GM18507 (cell line): ENCODE results near the gene ANAPC2.

Experiments used
- DNase-seq: peaks from one replicate; pipeline ENCODE4 v3.0.0; 2011; ENCODE audit warnings: low read depth; ENCODE audit not compliant: insufficient read length; ENCODE audit errors: extremely low spot score
- FAIRE-seq: peaks from 2 replicates; lab custom pipeline; 2011; peaks lifted over from hg19 to GRCh38; lab: Jason Lieb, UNC

Gene ANAPC2

DNA sequence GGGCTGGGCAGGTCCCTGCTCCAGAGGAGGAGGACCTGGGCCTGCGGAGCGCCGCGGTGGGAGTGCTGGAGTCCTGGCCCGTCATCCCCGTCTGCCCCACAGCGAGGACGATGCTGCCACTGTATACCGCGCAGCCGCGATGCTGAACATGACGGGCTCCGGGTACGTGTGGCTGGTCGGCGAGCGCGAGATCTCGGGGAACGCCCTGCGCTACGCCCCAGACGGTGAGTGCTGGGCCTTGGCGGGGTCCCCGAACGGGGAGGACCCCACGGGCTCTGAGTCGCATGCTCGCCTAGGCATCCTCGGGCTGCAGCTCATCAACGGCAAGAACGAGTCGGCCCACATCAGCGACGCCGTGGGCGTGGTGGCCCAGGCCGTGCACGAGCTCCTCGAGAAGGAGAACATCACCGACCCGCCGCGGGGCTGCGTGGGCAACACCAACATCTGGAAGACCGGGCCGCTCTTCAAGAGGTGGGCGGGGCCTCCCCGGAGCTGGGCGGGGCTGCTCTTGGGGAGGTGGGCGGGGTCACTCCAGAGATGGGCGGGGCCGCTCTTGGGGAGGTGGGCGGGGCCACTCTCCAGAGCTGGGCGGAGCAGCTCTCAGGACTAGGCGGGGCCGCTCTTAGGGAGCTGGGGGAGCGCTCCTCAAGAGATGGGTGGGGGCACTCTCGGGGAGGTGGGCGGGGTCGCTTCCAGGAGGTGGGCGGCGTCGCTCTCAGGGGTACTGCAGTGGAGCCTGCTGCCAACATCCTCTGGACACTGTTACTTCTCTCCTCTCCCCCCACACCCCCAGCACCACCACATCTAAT is 31.6 kb downstream of the ANAPC2 start:
- FAIRE-seq (peak; percentile 66), DNase-seq (peak; percentile 52)

DNA sequence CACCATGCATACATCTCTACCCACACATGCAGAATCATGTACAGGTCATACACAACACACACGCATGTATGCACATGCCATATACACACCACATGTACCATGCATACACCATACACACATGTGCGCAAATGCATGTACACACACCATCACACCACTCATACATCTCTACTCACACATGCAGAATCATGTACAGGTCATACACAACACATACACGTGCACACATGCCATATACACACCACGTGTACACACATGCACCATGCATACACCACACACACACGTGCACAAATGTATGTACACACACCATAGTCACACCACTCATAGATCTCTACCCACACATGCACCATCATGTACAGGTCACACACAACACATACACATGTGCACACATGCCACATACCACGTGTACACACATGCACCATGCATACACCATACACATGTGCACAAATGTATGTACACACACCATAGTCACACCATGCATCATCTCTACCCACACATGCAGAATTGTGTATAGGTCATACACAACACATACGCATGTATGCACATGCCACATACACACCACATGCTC is 35.4 kb downstream of the ANAPC2 start:
- FAIRE-seq, result no peak
- no peak for DNase-seq

DNA sequence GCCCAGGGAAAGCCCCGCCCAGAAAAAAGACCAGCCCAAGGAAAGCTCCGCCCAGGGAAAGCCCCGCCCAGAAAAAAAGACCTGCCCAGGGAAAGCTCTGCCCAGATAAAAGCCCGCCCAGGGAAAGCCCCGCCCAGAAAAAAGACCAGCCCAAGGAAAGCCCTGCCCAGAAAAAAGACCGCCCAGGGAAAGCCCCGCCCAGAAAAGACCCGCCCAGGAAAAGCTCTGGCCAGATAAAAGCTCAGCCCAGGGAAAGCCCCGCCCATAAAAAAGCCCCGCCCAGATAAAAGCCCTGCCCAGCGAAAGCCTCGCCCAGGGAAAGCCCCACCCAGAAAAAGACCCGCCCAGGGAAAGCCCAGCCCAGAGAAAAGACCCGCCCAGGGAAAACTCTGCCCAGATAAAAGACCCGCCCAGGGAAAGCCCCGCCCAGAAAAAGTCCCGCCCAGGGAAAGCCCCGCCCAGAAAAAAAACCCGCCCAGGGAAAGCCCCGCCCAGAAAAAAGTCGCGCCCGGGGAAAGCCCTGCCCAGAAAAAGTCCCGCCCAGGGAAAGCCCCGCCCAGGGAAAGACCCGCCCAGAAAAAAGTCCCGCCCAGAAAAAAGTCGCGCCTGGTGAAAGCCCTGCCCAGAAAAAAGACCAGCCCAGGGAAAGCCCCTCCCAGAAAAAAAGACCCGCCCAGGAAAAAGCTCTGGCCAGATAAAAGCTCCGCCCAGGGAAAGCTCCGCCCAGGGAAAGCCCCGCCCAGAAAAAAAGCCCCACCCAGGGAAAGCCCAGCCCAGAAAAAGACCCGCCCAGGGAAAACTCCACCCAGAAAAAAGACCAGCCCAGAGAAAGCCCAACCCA is 37.5 kb downstream of the ANAPC2 start:
- FAIRE-seq, result peak; percentile 93
- peak; percentile 70 for DNase-seq

DNA sequence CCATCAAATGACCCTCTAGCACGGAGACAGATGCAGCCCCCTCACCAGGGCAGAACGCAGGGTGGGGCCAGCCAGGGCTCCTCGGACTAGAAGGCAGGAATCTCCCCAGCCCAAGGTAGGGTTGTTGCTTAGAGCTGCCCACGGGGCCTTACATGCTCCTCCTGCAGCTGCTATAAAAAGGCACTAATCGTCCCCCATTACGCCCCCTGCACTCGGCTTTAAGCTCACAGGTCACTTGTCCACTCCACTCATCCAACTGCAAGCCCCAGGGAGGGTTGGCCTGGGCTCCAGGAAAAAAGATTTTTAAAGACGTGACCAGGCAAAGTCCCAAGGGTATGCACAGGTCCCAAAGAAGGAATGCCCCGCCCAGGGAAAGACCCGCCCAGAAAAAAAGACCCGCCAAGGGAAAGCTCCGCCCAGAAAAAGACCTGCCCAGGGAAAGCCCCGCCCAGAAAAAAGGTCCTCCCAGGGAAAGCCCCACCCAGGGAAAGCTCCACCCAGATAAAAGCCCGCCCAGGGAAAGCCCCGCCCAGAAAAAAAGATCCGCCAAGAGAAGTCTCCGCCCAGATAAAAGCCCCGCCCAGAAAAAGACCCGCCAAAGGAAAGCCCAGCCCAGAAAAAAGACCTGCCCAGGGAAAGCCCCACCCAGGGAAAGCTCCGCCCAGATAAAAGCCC is 38.3 kb downstream of the ANAPC2 start:
- no peak for FAIRE-seq
- no peak for DNase-seq

DNA sequence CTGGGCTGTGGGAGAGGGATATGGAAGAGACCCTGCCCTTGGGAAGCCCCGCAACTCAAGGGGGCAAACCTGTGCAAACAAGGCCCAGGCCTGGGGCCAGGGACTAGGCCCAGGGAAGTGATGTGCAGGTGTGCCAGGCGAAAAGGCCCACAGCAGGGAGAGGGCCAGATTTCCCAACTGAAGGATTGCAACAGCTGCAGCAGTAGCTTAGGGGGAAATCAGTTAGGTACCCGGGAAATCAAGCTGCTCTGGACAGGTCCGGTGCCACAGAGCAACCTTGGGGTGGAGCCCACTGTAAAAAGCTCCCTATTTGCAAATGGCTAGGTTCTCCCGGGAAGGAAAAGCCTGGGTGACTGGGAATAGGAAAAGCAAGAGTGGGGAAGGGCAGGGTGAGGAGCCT is 39.0 kb downstream of the ANAPC2 start:
- FAIRE-seq, result no peak
- no peak for DNase-seq

DNA sequence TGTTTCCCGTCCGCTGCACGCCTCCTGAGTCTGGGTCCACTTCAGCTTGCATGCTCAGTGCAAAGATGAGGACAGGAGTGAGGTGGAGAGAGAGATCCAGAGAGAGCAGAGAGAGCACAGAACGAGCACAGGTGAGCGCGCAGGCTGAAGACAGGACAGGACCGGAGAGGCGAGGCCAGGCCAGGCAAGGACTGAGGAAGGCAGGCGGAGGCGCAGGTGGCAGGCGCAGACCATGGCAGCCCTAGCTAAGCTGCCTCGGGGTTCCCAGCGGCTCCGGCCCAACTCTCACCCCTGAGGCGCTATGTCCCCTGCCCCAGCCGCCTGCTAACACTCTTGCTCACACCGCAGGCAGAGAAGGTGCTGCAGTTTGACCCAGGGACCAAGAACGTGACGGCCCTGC is 39.7 kb downstream of the ANAPC2 start:
- no peak for DNase-seq
- no peak for FAIRE-seq

DNA sequence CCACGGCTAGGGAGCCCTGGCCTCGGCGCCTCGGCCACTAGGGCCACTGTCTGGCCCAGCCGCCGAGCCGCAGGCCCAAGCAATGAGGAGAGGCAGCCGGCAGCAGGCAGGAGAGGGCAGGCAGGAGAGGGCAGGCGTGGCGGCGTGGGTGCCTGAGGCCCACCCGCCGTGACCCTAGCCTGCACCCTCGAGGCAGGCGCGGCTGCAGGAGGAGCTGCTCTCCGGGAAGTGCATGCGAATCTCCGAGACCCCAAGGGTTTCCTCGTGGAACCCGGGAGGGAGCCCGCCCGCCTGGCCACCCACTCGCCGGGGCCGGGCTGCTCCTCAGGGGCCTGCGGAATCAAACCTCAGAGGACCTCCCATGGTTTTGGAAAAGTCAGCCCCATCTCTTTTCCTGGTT is 40.1 kb downstream of the ANAPC2 start:
- no peak for FAIRE-seq

DNA sequence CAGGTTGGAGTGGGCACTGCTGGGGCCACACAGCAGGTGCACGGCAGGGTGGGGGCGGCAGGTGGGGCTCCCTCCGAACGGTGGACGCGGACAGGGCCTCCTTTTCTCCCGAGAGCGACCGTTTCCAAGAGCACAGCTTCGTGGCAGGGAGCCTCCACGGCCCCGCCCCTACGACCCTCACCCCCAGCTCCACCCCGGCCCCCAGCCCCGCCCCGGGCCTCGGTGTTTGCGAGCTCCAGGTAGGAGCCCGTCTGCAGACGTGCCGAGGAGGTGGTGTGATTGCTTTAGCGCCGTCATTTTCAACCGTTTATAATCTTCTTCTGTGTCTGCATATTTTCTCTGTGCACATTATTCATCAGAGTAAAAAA is 40.6 kb downstream of the ANAPC2 start:
- DNase-seq (no peak), FAIRE-seq (no peak)

More for the DNA sequence above, 40.1 kb downstream of the ANAPC2 start:
- no peak for DNase-seq

DNA sequence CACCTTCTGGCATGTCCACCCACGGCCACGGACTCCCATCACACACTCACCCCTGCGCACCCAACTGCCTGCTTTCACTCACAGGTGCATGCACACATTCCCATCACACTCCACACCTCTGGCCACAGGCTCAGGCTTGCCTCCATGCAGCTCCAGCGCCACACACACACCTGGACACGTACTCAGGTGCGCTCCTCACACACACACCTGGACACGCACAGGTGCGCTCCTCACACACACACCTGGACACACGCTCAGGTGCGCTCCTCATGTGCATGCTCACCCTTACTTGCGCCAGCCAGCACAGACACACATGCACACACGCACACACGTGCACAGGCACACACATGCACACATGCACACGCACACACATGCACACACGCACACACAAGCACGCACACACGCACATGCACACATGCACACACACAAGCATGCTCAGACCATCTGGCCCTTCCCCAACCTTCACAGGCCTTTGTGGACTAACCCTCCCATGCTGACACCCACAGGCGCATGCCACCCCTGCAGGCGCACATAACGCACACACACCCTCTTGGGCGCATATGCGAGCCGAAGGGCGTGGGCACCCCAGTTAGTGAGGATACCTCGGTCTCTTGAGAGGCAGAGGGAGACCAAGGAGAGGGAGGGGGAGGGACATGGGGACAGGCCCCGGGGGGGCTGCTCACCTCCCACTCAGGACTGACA is 41.1 kb downstream of the ANAPC2 start:
- FAIRE-seq (no peak), DNase-seq (no peak)

DNA sequence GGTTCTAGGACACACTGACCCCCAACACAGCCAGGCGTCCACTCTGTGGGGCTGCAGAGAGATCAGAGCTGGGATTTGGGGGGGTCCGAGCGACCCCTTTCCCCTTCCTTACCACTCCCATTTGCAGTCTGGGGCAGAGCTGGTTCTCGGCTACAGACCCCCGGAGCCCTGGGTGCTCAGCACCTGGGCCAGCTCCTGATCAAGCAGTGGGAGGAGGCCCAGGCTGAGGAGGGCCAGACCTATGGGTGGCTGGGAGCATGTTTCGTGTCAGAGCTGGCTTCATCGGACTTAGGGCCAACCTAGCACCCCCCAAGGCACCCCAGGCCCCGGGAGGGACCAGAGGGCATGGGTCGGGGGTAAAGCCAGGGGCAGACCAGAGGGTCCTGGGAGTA is 41.8 kb downstream of the ANAPC2 start:
- DNase-seq, result no peak
- no peak for FAIRE-seq

DNA sequence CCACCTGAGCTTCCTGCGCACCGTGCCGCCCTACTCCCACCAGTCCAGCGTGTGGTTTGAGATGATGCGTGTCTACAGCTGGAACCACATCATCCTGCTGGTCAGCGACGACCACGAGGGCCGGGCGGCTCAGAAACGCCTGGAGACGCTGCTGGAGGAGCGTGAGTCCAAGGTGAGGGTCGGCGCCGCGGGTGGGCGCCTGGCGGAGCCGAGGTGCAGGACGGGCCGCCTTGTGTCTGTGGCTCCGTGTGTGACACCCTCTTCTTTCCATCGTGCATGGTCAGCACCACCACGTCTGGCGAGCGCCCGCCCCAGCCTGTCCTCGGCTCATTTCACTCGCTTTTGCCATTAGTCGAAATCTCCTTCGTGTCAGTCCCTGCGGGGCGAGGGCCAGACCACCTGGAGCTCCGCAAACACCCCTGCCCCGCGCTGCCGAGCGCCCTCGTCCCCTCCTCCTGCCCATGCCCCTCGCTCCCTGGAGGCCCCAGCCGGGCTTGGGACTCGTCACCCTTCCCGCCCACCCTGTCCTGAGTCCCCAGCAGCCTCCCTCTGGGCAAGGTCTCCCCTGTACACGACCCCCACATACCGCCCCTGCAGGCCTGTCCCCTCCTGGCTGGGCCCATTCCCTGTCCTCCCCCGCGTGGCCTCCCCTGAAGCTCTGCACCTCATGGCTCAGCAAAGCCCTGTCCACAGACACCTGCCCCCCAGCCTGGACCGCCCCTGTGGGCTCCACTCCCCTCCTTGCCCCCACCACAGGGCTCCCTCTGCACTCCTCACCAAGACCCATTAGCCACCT is 42.4 kb downstream of the ANAPC2 start:
- FAIRE-seq (no peak), DNase-seq (no peak)

DNA sequence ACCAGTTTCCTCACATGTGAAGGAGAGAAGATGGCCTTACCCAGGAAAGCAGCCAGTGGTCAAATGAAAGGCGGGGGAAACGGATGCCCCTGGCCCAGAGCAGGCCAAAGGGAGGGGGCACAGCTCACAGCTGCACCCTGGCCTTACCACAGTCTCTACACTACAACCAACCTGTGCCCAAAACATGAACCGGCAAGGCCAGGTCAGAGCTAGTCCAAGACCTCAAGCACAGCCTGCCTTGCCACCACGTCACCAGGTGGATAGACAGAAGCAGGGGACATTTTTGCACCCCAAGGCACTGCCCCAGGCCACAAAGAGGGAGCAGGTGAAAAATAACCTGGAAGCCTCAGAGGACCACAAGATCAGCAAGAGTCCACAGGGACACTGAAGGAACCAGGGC is 44.9 kb downstream of the ANAPC2 start:
- no peak for FAIRE-seq
- no peak for DNase-seq

DNA sequence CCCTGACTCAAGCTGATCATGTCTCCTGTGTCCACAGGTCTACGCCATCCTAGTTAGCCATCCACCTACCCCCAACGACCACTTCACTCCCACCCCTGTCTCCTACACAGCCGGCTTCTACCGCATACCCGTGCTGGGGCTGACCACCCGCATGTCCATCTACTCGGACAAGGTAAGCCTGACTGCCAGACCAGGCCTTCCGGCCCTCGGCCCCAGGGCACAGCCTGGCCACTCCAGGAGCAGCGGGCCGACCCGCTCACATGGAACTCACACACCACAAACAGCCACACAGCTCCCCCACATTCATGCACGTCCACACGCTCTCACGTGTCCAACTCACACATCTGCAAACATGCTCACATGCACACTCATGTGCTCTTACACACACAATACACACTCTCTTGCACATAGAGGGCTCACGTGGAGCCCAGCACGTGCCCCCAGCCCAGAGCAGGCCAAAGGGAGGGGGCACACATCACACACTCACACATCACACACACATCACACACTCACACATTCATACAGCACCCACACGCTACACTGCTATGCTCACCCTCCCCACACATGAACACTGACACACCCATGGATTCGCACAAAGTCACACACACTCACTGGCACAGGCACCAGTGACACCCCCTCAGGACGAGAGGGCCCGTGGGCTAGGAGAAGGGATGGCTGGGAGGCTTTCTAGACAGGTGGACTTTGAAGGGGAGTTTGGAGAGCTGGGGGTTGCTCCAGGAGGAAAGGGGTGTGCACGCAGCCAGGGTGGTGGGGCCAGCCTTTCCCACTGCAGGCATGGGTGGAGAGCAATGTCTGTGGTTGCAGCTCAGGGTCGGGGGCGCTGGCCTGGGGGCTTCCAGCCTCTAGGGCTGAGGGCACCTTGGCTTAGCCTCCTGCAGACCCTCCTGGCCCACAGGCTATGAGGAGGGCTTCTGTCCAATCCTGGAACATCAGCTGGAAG is 46.1 kb downstream of the ANAPC2 start:
- FAIRE-seq (no peak), DNase-seq (no peak)

DNA sequence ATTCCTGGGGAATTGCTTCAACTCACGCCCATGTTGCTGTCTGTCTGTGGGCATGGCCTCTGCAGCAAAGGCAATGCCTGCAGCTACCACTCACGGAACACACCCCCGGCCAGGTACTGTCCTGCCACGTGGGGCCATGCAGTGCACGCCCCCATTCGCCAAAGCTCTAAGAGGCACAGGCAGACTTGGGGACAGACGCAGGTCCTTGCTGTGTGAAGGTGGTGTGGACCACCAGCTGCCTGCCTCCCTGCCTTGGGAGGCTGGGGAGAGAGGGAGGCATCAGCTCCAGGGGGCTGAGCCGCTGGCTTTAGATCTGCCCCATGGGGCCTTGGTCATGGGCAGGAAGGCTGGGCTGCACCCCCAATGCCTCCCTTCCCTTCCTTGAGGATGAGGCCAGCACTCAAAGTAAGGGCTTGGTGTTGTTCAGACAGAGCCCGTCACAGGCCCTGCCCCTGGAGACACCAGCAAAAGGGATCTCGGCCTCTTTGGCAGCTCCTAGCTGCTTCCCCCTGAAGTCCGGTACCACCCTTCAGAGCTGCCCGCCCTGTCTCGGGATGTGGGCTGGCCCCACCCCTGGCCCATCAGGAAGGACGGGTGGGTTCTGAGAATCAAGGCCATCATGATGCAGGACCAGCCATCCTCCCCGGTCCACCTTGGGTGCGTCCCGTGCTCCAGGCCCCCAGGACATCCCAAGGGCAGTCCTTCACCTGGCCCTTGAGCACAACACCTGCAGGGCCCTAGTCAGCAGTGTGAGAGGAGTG is 47.1 kb downstream of the ANAPC2 start:
- DNase-seq (no peak), FAIRE-seq (no peak)

DNA sequence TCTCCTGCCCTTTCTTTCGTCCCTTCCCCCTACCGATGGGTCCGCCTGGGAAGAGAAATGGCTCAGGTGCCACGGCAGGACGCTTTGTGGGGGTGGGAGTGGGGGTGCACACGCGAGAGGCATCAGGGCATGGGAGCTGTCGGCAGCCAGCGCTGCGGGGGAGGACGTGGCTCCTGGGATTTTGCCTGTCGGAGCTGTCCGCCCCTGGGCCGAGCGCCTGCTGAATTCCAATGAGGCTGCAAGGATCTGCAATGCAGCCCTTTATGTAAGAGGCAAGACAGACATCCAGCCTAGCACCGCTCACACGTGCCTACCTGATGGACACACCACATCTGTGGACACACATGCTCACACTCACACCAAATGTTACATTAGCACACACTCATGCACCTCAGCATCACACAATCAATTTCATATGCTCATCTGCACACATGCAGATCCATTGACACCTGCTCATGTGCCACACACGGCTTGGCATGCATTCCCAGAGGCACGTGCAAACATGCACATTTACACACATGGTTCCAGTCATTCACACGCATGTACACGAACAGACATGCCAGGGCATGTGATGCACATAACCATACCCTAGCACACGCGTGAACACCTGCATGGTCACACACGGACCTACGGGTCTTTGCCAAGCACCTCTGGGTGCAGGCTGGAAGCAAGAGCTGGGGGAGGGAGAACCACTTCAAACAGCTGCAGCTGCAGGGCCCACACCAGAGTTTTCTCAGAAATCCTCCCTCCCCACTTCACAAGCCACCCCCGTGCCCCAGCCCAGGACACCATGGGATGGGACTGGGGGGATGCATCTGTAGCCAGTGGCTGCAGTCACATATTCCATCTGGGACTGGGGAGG is 48.0 kb downstream of the ANAPC2 start:
- no peak for DNase-seq

DNA sequence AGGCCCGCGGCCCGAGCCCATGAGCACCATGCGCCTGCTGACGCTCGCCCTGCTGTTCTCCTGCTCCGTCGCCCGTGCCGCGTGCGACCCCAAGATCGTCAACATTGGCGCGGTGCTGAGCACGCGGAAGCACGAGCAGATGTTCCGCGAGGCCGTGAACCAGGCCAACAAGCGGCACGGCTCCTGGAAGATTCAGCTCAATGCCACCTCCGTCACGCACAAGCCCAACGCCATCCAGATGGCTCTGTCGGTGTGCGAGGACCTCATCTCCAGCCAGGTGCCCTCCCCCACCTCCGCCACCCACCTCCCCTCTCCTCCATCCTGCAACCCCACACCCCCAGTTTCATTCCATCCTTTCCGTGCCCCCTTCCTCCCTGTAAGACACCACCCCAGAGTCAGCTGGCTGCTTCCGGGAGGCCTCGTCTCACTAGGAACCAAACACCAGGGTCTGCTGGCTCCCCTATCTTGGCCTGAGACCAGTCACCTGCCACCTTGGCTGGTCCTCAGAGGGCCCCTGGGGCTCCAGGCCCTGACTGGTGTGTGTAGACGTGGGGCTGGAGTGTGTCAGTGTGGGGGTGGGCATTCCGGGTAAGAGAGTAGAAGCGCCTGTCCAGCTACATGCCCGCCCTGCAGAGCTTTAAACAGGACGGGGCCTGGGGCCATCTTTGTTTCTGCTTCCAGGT is 48.8 kb downstream of the ANAPC2 start:
- DNase-seq (no peak), FAIRE-seq (no peak)

More for the DNA sequence above, 48.0 kb downstream of the ANAPC2 start:
- no peak for FAIRE-seq
